NT2/D1 (cell line): ENCODE measurements around the gene SORBS1.

Experiments used
- DNase-seq: peaks from one replicate; pipeline ENCODE4 v3.0.0-alpha.2; 2011; ENCODE audit warnings: low read depth, low spot score
- H3K27me3 ChIP-seq: 2 replicates; pipeline ENCODE4 v1.6.0; 2011; ENCODE audit warnings: mild to moderate bottlenecking; ENCODE audit not compliant: insufficient read length, insufficient read depth
- H3K36me3 ChIP-seq: 2 replicates; pipeline ENCODE4 v1.6.1; 2011; ENCODE audit warnings: mild to moderate bottlenecking, low read length, mixed read lengths; ENCODE audit not compliant: insufficient read depth, insufficient read length
- H3K4me1 ChIP-seq: 2 replicates; pipeline ENCODE4 v1.5.1; 2011; ENCODE audit not compliant: insufficient read depth, insufficient read length
- H3K4me3 ChIP-seq: 2 replicates; pipeline ENCODE4 v1.5.1; 2011; ENCODE audit warnings: low read depth; ENCODE audit not compliant: insufficient read length
- H3K9ac ChIP-seq: 2 replicates; pipeline ENCODE4 v1.6.0; 2011; ENCODE audit warnings: low read depth; ENCODE audit not compliant: insufficient read length
- H3K9me3 ChIP-seq: 2 replicates; pipeline ENCODE4 v1.5.1; 2011; ENCODE audit warnings: mild to moderate bottlenecking, low read length; ENCODE audit not compliant: insufficient read depth
- SUZ12 ChIP-seq: IDR thresholded peaks from 2 replicates; pipeline ENCODE4 v1.6.1; 2011; ENCODE audit not compliant: insufficient read length, insufficient read depth; ENCODE audit errors: extremely low read depth
- YY1 ChIP-seq: IDR thresholded peaks from 2 replicates; pipeline ENCODE4 v1.6.1; 2011; ENCODE audit not compliant: insufficient read length, insufficient read depth
- ZNF274 ChIP-seq: IDR thresholded peaks from 2 replicates; pipeline ENCODE4 v1.6.1; 2011; ENCODE audit warnings: mild to moderate bottlenecking, low read depth, low read length

Gene SORBS1

GRCh38 chr10:95503001-95503400 is 58.2 kb downstream of the SORBS1 start:
- no peaks in the 10 kb centered on the region for H3K27me3 ChIP-seq
- TF ChIP-seq YY1, result no peak
- TF ChIP-seq SUZ12, result no peak
- H3K9me3 ChIP-seq, result no peaks in the 10 kb centered on the region
- no peak for DNase-seq
- H3K36me3 ChIP-seq, result no peaks in the 10 kb centered on the region
- no peak overlapping the region for H3K9ac ChIP-seq
- H3K4me1 ChIP-seq, result no peaks in the 10 kb centered on the region
- no peak overlapping the region for H3K4me3 ChIP-seq

- no peak overlapping the region for H3K9ac ChIP-seq
- no peak overlapping the region for H3K4me3 ChIP-seq
- H3K36me3 ChIP-seq, result no peaks in the 10 kb centered on the region
- no peaks in the 10 kb centered on the region for H3K4me1 ChIP-seq
- H3K9me3 ChIP-seq, result no peaks in the 10 kb centered on the region
- TF ChIP-seq ZNF274 (no peak), SUZ12 (no peak), YY1 (no peak)
- no peaks in the 10 kb centered on the region for H3K27me3 ChIP-seq
- no peak for DNase-seq
These were observed 58.8 kb downstream of the SORBS1 start for GRCh38 chr10:95502377-95502776.

GRCh38 chr10:95501203-95502094 is 59.7 kb downstream of the SORBS1 start:
- Histone ChIP-seq H3K4me1 (no peaks in the 10 kb centered on the region), H3K4me3 (no peak overlapping the region), H3K36me3 (no peaks in the 10 kb centered on the region), H3K27me3 (no peaks in the 10 kb centered on the region), H3K9ac (no peak overlapping the region), H3K9me3 (no peaks in the 10 kb centered on the region)
- no peak for DNase-seq
- no peak for TF ChIP-seq YY1
- TF ChIP-seq ZNF274, result no peak
- no peak for TF ChIP-seq SUZ12

DNA sequence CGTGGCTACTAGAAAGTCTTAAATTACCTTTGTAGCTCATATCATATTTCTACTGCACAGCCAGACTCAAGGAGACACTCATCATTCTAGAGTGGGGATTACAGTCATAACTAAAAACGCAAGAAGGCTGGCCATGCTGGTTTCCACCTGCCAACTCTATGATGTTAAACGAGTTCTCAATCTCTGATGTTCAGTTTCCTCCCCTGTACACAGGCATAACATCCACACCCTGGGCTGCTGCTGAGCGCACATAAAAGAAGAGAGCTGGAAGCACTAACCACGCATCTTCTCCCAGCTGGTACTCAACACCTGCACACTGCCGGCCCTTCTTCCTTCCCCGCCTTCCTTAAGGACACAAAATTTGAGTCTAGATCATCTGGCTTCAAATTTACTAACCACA is 60.5 kb downstream of the SORBS1 start:
- TF ChIP-seq ZNF274, result no peak
- no peak for TF ChIP-seq SUZ12
- no peak for TF ChIP-seq YY1

DNA sequence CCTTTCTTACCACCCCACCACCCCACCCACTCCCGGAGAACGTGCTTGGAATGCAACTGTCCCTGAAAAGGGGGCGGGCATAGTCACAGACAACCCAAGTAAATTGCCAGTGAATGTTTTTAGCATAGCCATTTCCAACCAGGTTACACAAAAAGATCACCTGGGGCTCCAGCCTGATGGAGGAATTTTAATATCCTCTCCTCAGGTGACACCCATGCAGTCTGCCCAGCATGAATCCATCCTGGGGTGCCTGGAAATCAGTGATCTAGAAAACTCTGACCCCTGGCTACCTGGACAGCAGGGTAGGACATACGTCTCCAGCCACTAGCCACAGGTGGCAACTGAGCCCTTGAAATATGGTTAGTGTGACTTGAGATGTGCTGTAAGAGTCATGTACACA is 61.1 kb downstream of the SORBS1 start:
- Histone ChIP-seq H3K9ac (no peak overlapping the region), H3K4me1 (no peaks in the 10 kb centered on the region), H3K27me3 (no peaks in the 10 kb centered on the region), H3K9me3 (no peaks in the 10 kb centered on the region), H3K4me3 (no peak overlapping the region), H3K36me3 (no peaks in the 10 kb centered on the region)
- TF ChIP-seq SUZ12 (no peak), ZNF274 (no peak), YY1 (no peak)
- DNase-seq, result no peak

More for the DNA sequence above, 60.5 kb downstream of the SORBS1 start:
- no peaks in the 10 kb centered on the region for H3K4me1 ChIP-seq
- no peaks in the 10 kb centered on the region for H3K36me3 ChIP-seq
- no peak overlapping the region for H3K4me3 ChIP-seq
- H3K9ac ChIP-seq, result no peak overlapping the region
- H3K9me3 ChIP-seq, result no peaks in the 10 kb centered on the region
- no peak for DNase-seq
- no peaks in the 10 kb centered on the region for H3K27me3 ChIP-seq

- Histone ChIP-seq H3K9me3 (no peaks in the 10 kb centered on the region), H3K4me3 (no peak overlapping the region), H3K27me3 (no peaks in the 10 kb centered on the region), H3K36me3 (no peaks in the 10 kb centered on the region), H3K9ac (no peak overlapping the region), H3K4me1 (no peaks in the 10 kb centered on the region)
- no peak for DNase-seq
- no peak for TF ChIP-seq YY1
These were observed 61.6 kb downstream of the SORBS1 start for GRCh38 chr10:95499482-95499989.

- Histone ChIP-seq H3K4me3 (no peak overlapping the region), H3K27me3 (no peaks in the 10 kb centered on the region), H3K9ac (no peak overlapping the region), H3K36me3 (no peaks in the 10 kb centered on the region), H3K4me1 (no peaks in the 10 kb centered on the region), H3K9me3 (no peaks in the 10 kb centered on the region)
- TF ChIP-seq ZNF274 (no peak), YY1 (no peak), SUZ12 (no peak)
- DNase-seq, result no peak
These were observed 64.2 kb downstream of the SORBS1 start for GRCh38 chr10:95496951-95497350.
